Mesenchymal stem cell (in vitro differentiated cells and primary cell): ENCODE measurements around the gene ILF3.

ENCODE experiments used
- DNase-seq: peaks from one replicate; pipeline ENCODE4 v3.0.0-alpha.2; 2013
- H2AFZ ChIP-seq: one replicate; pipeline ENCODE4 v1.6.1; 2013; ENCODE audit warnings: low read depth, mild to moderate bottlenecking, control low read depth, inconsistent platforms, low read length, moderate library complexity
- H2AK5ac ChIP-seq: 2 replicates; pipeline ENCODE4 v1.6.1; 2013; ENCODE audit warnings: low read length, moderate library complexity, mild to moderate bottlenecking, inconsistent platforms; ENCODE audit not compliant: severe bottlenecking
- H2BK120ac ChIP-seq: one replicate; pipeline ENCODE4 v1.6.1; 2013; ENCODE audit warnings: low read depth, mild to moderate bottlenecking, inconsistent platforms, low read length, moderate library complexity
- H2BK12ac ChIP-seq, 2 experiments: one replicate each; pipeline ENCODE4 v1.6.1; 2013; ENCODE audit warnings: inconsistent platforms in 2 of 2, low read length in 2 of 2, mild to moderate bottlenecking in 2 of 2, moderate library complexity in 2 of 2, control low read depth in 1 of 2
- H2BK15ac ChIP-seq: one replicate; pipeline ENCODE4 v1.6.1; 2013; ENCODE audit warnings: mild to moderate bottlenecking, low read depth, inconsistent platforms; ENCODE audit not compliant: poor library complexity, severe bottlenecking
- H2BK5ac ChIP-seq: 2 replicates; pipeline ENCODE4 v1.6.1; 2013; ENCODE audit warnings: low read depth, mild to moderate bottlenecking, low read length, control low read depth, inconsistent platforms; ENCODE audit not compliant: poor library complexity, severe bottlenecking
- H3K14ac ChIP-seq, 2 experiments: one replicate each; pipeline ENCODE4 v1.6.1; 2013; ENCODE audit warnings: inconsistent platforms in 2 of 2, low read length in 2 of 2, control low read depth in 1 of 2, mild to moderate bottlenecking in 1 of 2, moderate library complexity in 1 of 2
- H3K18ac ChIP-seq, 2 experiments: one replicate each; pipeline ENCODE4 v1.6.1; 2013; ENCODE audit warnings: inconsistent platforms in 2 of 2, low read length in 2 of 2, control low read depth in 1 of 2, low read depth in 1 of 2, mild to moderate bottlenecking in 1 of 2
- H3K23ac ChIP-seq, 2 experiments: one replicate each; pipeline ENCODE4 v1.6.1; 2013; ENCODE audit warnings: inconsistent platforms in 2 of 2, low read length in 2 of 2, mild to moderate bottlenecking in 2 of 2, moderate library complexity in 2 of 2, control low read depth in 1 of 2
- H3K27ac ChIP-seq: 2 replicates; pipeline ENCODE4 v1.5.1; 2013; ENCODE audit warnings: mild to moderate bottlenecking, moderate library complexity, low read length, control low read depth, inconsistent platforms; ENCODE audit not compliant: poor library complexity, severe bottlenecking
- H3K27me3 ChIP-seq, 2 experiments: 2 replicates each; pipeline versions ENCODE4 v1.6.1 to v1.7.0; 2013; ENCODE audit warnings: low read length in 2 of 2, mild to moderate bottlenecking in 2 of 2, moderate library complexity in 2 of 2, control low read depth in 1 of 2, inconsistent platforms in 1 of 2; ENCODE audit not compliant: control insufficient read depth in 1 of 2, insufficient read depth in 1 of 2
- H3K36me3 ChIP-seq, 2 experiments: 2 replicates each; pipeline versions ENCODE4 v1.6.1 to v1.7.0; 2013; ENCODE audit warnings: low read length in 2 of 2, control low read depth in 1 of 2, inconsistent platforms in 1 of 2, low read depth in 1 of 2, mild to moderate bottlenecking in 1 of 2; ENCODE audit not compliant: insufficient read depth in 2 of 2, control insufficient read depth in 1 of 2
- H3K4ac ChIP-seq, 2 experiments: one replicate each; pipeline ENCODE4 v1.6.1; 2013; ENCODE audit warnings: inconsistent platforms in 2 of 2, low read length in 2 of 2, mild to moderate bottlenecking in 2 of 2, moderate library complexity in 2 of 2, control low read depth in 1 of 2, low read depth in 1 of 2
- H3K4me1 ChIP-seq: 2 replicates; pipeline ENCODE4 v1.6.1; 2013; ENCODE audit warnings: low read depth, low read length, control low read depth; ENCODE audit not compliant: control insufficient read depth, insufficient read depth
- H3K4me2 ChIP-seq: 2 replicates; pipeline ENCODE4 v1.6.1; 2013; ENCODE audit warnings: low read length, mild to moderate bottlenecking, inconsistent platforms; ENCODE audit not compliant: poor library complexity, severe bottlenecking
- H3K4me3 ChIP-seq, 2 experiments: 2 replicates each; pipeline versions ENCODE4 v1.5.1 to v1.7.0; 2013; ENCODE audit warnings: low read length in 2 of 2, mild to moderate bottlenecking in 2 of 2, control low read depth in 1 of 2, low read depth in 1 of 2; ENCODE audit not compliant: insufficient read depth in 1 of 2
- H3K79me1 ChIP-seq: replicated peaks from 2 replicates; pipeline ENCODE4 v1.6.1; 2013; ENCODE audit warnings: mild to moderate bottlenecking, control low read depth, low read length, inconsistent platforms; ENCODE audit not compliant: poor library complexity, severe bottlenecking
- H3K9ac ChIP-seq: 2 replicates; pipeline ENCODE4 v1.7.0; 2013; ENCODE audit warnings: mild to moderate bottlenecking, low read length, moderate library complexity
- H3K9me3 ChIP-seq: 2 replicates; pipeline ENCODE4 v1.7.0; 2013; ENCODE audit warnings: mild to moderate bottlenecking, low read length; ENCODE audit not compliant: control insufficient read depth
- H4K8ac ChIP-seq: one replicate; pipeline ENCODE4 v1.6.1; 2013; ENCODE audit warnings: inconsistent platforms, mild to moderate bottlenecking, low read length, moderate library complexity
- H4K91ac ChIP-seq: one replicate; pipeline ENCODE4 v1.6.1; 2013; ENCODE audit warnings: mild to moderate bottlenecking, low read length, inconsistent platforms
- WGBS: methylation state at CpG from one replicate; pipeline ENCODE4 v1.1.7; 2013; ENCODE audit warnings: mixed read lengths; 5-methylcytosine and 5-hydroxymethylcytosine counted together

ILF3 gene

DNA sequence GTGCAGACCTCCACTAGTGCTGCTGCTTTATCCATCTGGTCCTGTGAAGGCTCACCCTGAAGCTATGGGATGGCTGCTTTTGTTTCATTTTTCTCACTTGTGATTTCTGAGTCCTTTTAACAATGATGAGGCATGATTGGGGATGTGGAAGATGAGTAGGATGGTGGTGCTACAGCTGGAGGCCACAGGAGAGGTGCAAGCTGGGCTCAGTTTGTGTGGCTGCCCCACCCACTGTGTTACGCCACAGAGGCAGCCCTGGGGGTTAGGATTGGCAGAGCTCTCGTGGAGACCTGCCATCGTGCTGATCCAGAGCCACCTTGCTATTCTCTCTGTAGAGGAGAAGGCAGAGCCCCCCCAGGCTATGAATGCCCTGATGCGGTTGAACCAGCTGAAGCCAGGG, 27.5 kb downstream of the ILF3 start:
- no peak overlapping the region for H3K4me2 ChIP-seq
- H3K27me3 ChIP-seq: no peaks in the 10 kb centered on the region
- peaks cover 63% of the 10 kb centered on the region for H3K79me1 ChIP-seq
- no peak overlapping the region for H2BK120ac ChIP-seq
- H2BK15ac ChIP-seq: no peak overlapping the region
- WGBS: 97% methylated on average over 4 of the region's 4 CpGs
- no peak overlapping the region for H3K14ac ChIP-seq
- no peak overlapping the region for H3K18ac ChIP-seq
- H3K9me3 ChIP-seq: no peaks in the 10 kb centered on the region
- H2BK12ac ChIP-seq: no peak overlapping the region
- no peak for DNase-seq
- H2AFZ ChIP-seq: no peak overlapping the region
- H3K4me3 ChIP-seq: no peak overlapping the region
- H2AK5ac ChIP-seq: no peak overlapping the region
- peaks cover 91 to 93% of the 10 kb centered on the region in 2 experiments for H3K36me3 ChIP-seq
- H3K4ac ChIP-seq: no peak overlapping the region
- H2BK5ac ChIP-seq: no peak overlapping the region
- peaks cover 4% of the 10 kb centered on the region for H3K4me1 ChIP-seq
- no peak overlapping the region for H4K91ac ChIP-seq
- H3K9ac ChIP-seq: no peak overlapping the region
- no peak overlapping the region for H3K23ac ChIP-seq
- no peak overlapping the region for H4K8ac ChIP-seq
- no peak overlapping the region for H3K27ac ChIP-seq

DNA sequence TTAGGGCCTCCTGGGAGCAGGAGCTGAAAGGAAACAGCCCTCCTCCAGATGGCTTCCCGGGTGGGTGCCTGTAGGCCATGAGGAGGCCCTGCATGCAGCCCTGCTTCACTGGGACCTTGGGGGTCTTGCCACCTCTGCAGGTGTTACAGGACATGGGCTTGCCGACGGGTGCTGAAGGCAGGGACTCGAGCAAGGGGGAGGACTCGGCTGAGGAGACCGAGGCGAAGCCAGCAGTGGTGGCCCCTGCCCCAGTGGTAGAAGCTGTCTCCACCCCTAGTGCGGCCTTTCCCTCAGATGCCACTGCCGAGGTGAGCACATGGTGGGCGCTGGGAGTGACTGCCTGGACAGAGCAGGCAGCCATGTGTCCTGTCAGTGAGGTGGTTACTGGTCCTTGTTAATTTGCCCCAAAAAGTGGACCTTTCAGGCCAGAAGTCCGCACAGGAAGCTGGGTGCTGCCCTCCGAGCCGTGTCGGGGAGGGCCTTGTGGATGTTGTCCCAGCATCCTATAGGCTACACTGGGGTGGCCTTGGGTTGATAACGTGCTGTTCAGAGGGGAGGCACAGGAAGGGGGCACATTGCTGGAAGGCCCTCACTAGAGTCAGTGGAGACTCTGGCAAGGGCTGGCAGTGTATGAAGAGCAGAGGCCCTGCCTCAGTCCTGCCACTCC, 28.4 kb downstream of the ILF3 start:
- no peak overlapping the region for H2AK5ac ChIP-seq
- no peak overlapping the region for H3K4ac ChIP-seq
- H4K91ac ChIP-seq: no peak overlapping the region
- H2AFZ ChIP-seq: no peak overlapping the region
- no peak overlapping the region for H3K14ac ChIP-seq
- H3K18ac ChIP-seq: no peak overlapping the region
- peaks cover 66% of the 10 kb centered on the region for H3K79me1 ChIP-seq
- no peak overlapping the region for H2BK15ac ChIP-seq
- H3K4me1 ChIP-seq: peaks cover 4% of the 10 kb centered on the region
- 96% methylated on average over 15 of the region's 15 CpGs for WGBS
- no peak overlapping the region for H2BK5ac ChIP-seq
- H3K9me3 ChIP-seq: no peaks in the 10 kb centered on the region
- no peak overlapping the region for H3K4me2 ChIP-seq
- H3K36me3 ChIP-seq: peaks cover 87 to 91% of the 10 kb centered on the region in 2 experiments
- H3K23ac ChIP-seq: no peak overlapping the region
- no peak for DNase-seq
- H3K9ac ChIP-seq: no peak overlapping the region
- H2BK12ac ChIP-seq: no peak overlapping the region
- H3K27me3 ChIP-seq: no peaks in the 10 kb centered on the region
- no peak overlapping the region for H4K8ac ChIP-seq
- H3K27ac ChIP-seq: no peak overlapping the region
- H3K4me3 ChIP-seq: no peak overlapping the region
- no peak overlapping the region for H2BK120ac ChIP-seq

DNA sequence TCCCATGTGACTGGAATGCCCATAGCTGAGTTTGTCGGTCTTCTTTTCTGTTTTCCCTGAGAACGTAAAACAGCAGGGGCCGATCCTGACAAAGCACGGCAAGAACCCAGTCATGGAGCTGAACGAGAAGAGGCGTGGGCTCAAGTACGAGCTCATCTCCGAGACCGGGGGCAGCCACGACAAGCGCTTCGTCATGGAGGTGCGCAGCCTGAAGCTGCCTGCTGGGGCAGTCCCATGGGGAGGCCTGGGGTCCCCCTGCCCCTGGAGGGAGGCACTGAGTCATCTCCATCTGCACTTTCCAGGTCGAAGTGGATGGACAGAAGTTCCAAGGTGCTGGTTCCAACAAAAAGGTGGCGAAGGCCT, 28.9 kb downstream of the ILF3 start:
- no peak for DNase-seq
- Histone ChIP-seq H3K36me3 (peaks cover 87 to 91% of the 10 kb centered on the region in 2 experiments), H3K27me3 (no peaks in the 10 kb centered on the region), H3K4me1 (peaks cover 4% of the 10 kb centered on the region), H2AK5ac (no peak overlapping the region), H4K8ac (no peak overlapping the region), H2BK15ac (no peak overlapping the region), H2BK12ac (no peak overlapping the region), H3K9ac (no peak overlapping the region), H2BK5ac (no peak overlapping the region), H3K4me2 (no peak overlapping the region), H3K9me3 (no peaks in the 10 kb centered on the region), H3K27ac (no peak overlapping the region), H3K4me3 (no peak overlapping the region), H2BK120ac (no peak overlapping the region), H3K23ac (no peak overlapping the region), H4K91ac (no peak overlapping the region), H3K4ac (no peak overlapping the region), H3K18ac (no peak overlapping the region), H3K79me1 (peaks cover 67% of the 10 kb centered on the region), H3K14ac (no peak overlapping the region), H2AFZ (no peak overlapping the region)
- WGBS: 98% methylated on average over 15 of the region's 15 CpGs

DNA sequence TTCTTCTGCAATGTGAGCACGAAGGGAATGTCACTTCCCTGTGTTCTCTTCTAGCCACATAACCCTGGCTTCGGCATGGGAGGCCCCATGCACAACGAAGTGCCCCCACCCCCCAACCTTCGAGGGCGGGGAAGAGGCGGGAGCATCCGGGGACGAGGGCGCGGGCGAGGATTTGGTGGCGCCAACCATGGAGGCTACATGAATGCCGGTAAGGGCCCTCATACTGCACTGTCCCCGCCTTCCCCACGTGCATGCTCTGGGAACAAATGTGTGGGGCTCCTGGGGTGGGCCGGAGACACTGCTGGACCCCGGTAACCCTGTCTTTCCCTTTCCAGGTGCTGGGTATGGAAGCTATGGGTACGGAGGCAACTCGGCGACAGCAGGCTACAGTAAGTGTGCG, 29.4 kb downstream of the ILF3 start:
- 95% methylated on average over 21 of the region's 21 CpGs for WGBS
- H3K27ac ChIP-seq: no peak overlapping the region

More for the DNA sequence above, 29.4 kb downstream of the ILF3 start:
- Histone ChIP-seq H3K4me1 (peaks cover 4% of the 10 kb centered on the region), H4K8ac (no peak overlapping the region), H2BK5ac (no peak overlapping the region), H3K27me3 (no peaks in the 10 kb centered on the region), H3K18ac (no peak overlapping the region), H3K9ac (no peak overlapping the region), H3K4me3 (no peak overlapping the region), H3K4ac (no peak overlapping the region), H3K23ac (no peak overlapping the region), H3K79me1 (peaks cover 69% of the 10 kb centered on the region), H2AFZ (no peak overlapping the region), H3K4me2 (no peak overlapping the region), H2BK12ac (no peak overlapping the region), H3K36me3 (peaks cover 87 to 93% of the 10 kb centered on the region in 2 experiments), H4K91ac (no peak overlapping the region), H2AK5ac (no peak overlapping the region), H2BK15ac (no peak overlapping the region), H3K9me3 (no peaks in the 10 kb centered on the region), H3K14ac (no peak overlapping the region), H2BK120ac (no peak overlapping the region)
- DNase-seq: no peak
